MM.1S (cell line): Measurements from ENCODE around the gene ENOX1.

Source experiments
- CTCF ChIP-seq: fragments of 300-600 bp; sonication (generic); IDR thresholded peaks from 2 replicates; pipeline ENCODE4 v1.5.1; 2016; ENCODE audit warnings: antibody characterized with exemption, low read length, mixed read lengths
- EZH2 ChIP-seq: fragments of 300-600 bp; sonication (generic); optimal IDR thresholded peaks from 2 replicates; pipeline ENCODE3; 2017; ENCODE audit warnings: low read depth, mild to moderate bottlenecking, antibody characterized with exemption, low read length, mixed read lengths

- TF ChIP-seq EZH2: no peak
- TF ChIP-seq CTCF: no peak
Measured at GRCh38 chr13:43232144-43232872, 554.5 kb downstream of the ENOX1 start.
